Endothelial cell of umbilical vein (primary cell): ENCODE measurements around the gene SYT2. TPM values are rescaled to one million over a fixed set of nuclear protein-coding genes. Genes with fewer than 3 reads are reported as not detected.
"Not testable (repeated sequence)": the region's sequence is repeated elsewhere in the genome, so short reads cannot be mapped to it uniquely, and the experiment has no call there.

ENCODE experiments used
- BruUV-seq: library from RNA; stranded (reverse); fragments of 400-500 nt; replicated peaks from 2 replicates; lab custom pipeline; 2021; lab: Mats Ljungman, UMichigan
- CTCF ChIA-PET: fragments of 300-600, 350-600 bp; sonication (Branson Sonifier 250); formaldehyde crosslinking; loops from one replicate; lab custom pipeline; 2021; ENCODE audit warnings: antibody characterized with exemption, inconsistent platforms; lab: Charles Lee
- POLR2A ChIA-PET: fragments of 300-600, 350-600 bp; sonication (Branson Sonifier 250); formaldehyde crosslinking; loops from one replicate; lab custom pipeline; 2021; ENCODE audit warnings: antibody characterized with exemption, inconsistent platforms; lab: Charles Lee
- DNase-seq: peaks from one replicate; pipeline ENCODE4 v3.0.0-alpha.2; 2011; ENCODE audit warnings: low read depth, low spot score
- FAIRE-seq: peaks from 2 replicates; lab custom pipeline; 2011; peaks lifted over from hg19 to GRCh38; lab: Jason Lieb, UNC
- H2AFZ ChIP-seq: 2 replicates; pipeline ENCODE4 v1.6.0; 2012; ENCODE audit warnings: low read depth, low read length, control low read depth, inconsistent platforms
- H3K27ac ChIP-seq: 2 replicates; pipeline ENCODE4 v1.5.1; 2011; ENCODE audit warnings: low read depth, mild to moderate bottlenecking, control low read depth, low read length, moderate library complexity; ENCODE audit not compliant: insufficient read depth
- H3K27me3 ChIP-seq, 2 experiments: 2 replicates each; pipeline versions ENCODE4 v1.6.0 to v1.6.1; 2011; ENCODE audit warnings: low read length in 2 of 2, mixed read lengths in 1 of 2; ENCODE audit not compliant: control insufficient read depth in 2 of 2, insufficient read depth in 2 of 2
- H3K36me3 ChIP-seq, 2 experiments: 2 replicates in 1 of 2; 3 replicates in 1 of 2; pipeline ENCODE4 v1.5.1; 2011; ENCODE audit warnings: low read length in 2 of 2, mild to moderate bottlenecking in 1 of 2, moderate library complexity in 1 of 2; ENCODE audit not compliant: control insufficient read depth in 2 of 2, insufficient read depth in 2 of 2; ENCODE audit errors: extremely low read depth in 1 of 2
- H3K4me1 ChIP-seq: 3 replicates; pipeline ENCODE4 v1.5.1; 2011; ENCODE audit warnings: mild to moderate bottlenecking, low read length; ENCODE audit not compliant: control insufficient read depth, insufficient read depth; ENCODE audit errors: extremely low read depth
- H3K4me2 ChIP-seq: 2 replicates; pipeline ENCODE4 v1.6.1; 2011; ENCODE audit warnings: low read length, control low read depth, mixed read lengths; ENCODE audit not compliant: insufficient read depth
- H3K4me3 ChIP-seq, 3 experiments: fragments of 200-600 bp in 1 of 3; sonication (generic), shearing (Covaris generic) in 1 of 3; replicated peaks in 1 of 3; 2 replicates each; pipeline ENCODE4 v1.5.1; 2011 to 2016; ENCODE audit warnings: control low read depth in 3 of 3, low read length in 3 of 3, mild to moderate bottlenecking in 2 of 3, inconsistent platforms in 1 of 3, low read depth in 1 of 3, moderate library complexity in 1 of 3; ENCODE audit not compliant: insufficient read depth in 1 of 3
- H3K79me2 ChIP-seq: 2 replicates; pipeline ENCODE4 v1.6.0; 2012; ENCODE audit warnings: low read length, inconsistent platforms; ENCODE audit not compliant: control insufficient read depth, insufficient read depth
- H3K9ac ChIP-seq: replicated peaks from 2 replicates; pipeline ENCODE3; 2011; ENCODE audit warnings: low read length, control low read depth; ENCODE audit not compliant: insufficient read depth; ENCODE audit errors: extremely low read depth
- H3K9me1 ChIP-seq: replicated peaks from 3 replicates; pipeline ENCODE4 v1.6.0; 2011; ENCODE audit warnings: mild to moderate bottlenecking, low read length; ENCODE audit not compliant: control insufficient read depth, insufficient read depth; ENCODE audit errors: extremely low read depth
- H3K9me3 ChIP-seq: replicated peaks from 2 replicates; pipeline ENCODE4 v1.5.1; 2012; ENCODE audit warnings: low read length, inconsistent platforms; ENCODE audit not compliant: control insufficient read depth, insufficient read depth
- H4K20me1 ChIP-seq: replicated peaks from 2 replicates; pipeline ENCODE3; 2011; ENCODE audit warnings: mild to moderate bottlenecking, low read length; ENCODE audit not compliant: control insufficient read depth, insufficient read depth; ENCODE audit errors: extremely low read depth
- EZH2 ChIP-seq: IDR thresholded peaks from 2 replicates; pipeline ENCODE4 v1.6.1; 2012; ENCODE audit warnings: borderline replicate concordance, low read depth, mild to moderate bottlenecking, moderate library complexity, low read length, inconsistent platforms; ENCODE audit not compliant: severe bottlenecking
- GATA2 ChIP-seq: IDR thresholded peaks from 2 replicates; pipeline ENCODE4 v1.7.0; 2011; ENCODE audit warnings: low read depth, mild to moderate bottlenecking, moderate library complexity, mixed read lengths, low read length; ENCODE audit not compliant: insufficient read length, insufficient read depth
- POLR2A ChIP-seq: IDR thresholded peaks from 2 replicates; pipeline ENCODE4 v1.6.1; 2012; ENCODE audit warnings: low read depth, mild to moderate bottlenecking, control low read depth, low read length
- dilution Hi-C: fragments of 300-500 bp; cut with MboI; formaldehyde crosslinking; loops from one replicate; pipeline ENCODE4 v1.15.0; 2019; ENCODE audit warnings: low sequenced_read_pairs; ENCODE audit not compliant: extremely low pct_ligation_motif_present
- intact Hi-C: fragments of 100-400 bp; cut with micrococcal nuclease; formaldehyde crosslinking; loops from one replicate; pipeline ENCODE4 v1.10.0; 2022
- polyA plus RNA-seq, 4 experiments: library from polyadenylated mRNA; depleted of rRNA in 3 of 4; stranded (reverse) in 3 of 4; unstranded in 1 of 4; fragments of >200 nt; gene quantifications; 2 replicates each; pipeline versions ENCODE4 v1.2.1 to v1.2.3, GENCODE V29; 2011 to 2012; ENCODE audit warnings: missing spikeins in 1 of 4
- total RNA-seq: library from RNA; stranded (reverse); gene quantifications from 2 replicates; pipeline ENCODE4 v1.2.3, GENCODE V29; 2021
- TF ChIP-seq, protein P1 (sequence below), 2 donors: IDR thresholded peaks; 1 replicate in 1 of 2; 2 replicates in 1 of 2; pipeline ENCODE4 v1.5.1; 2011; ENCODE audit warnings: low read length in 2 of 2, mild to moderate bottlenecking in 2 of 2, moderate library complexity in 2 of 2, control low read depth in 1 of 2, inconsistent platforms in 1 of 2, low read depth in 1 of 2; ENCODE audit not compliant: insufficient read depth in 1 of 2; ENCODE audit errors: extremely low read depth in 1 of 2

Gene SYT2
- total and polyA plus RNA-seq, 2 donors (not counting 3 experiments of a cell fraction or from before 2014, with no cell fraction given) = not detected

DNA sequence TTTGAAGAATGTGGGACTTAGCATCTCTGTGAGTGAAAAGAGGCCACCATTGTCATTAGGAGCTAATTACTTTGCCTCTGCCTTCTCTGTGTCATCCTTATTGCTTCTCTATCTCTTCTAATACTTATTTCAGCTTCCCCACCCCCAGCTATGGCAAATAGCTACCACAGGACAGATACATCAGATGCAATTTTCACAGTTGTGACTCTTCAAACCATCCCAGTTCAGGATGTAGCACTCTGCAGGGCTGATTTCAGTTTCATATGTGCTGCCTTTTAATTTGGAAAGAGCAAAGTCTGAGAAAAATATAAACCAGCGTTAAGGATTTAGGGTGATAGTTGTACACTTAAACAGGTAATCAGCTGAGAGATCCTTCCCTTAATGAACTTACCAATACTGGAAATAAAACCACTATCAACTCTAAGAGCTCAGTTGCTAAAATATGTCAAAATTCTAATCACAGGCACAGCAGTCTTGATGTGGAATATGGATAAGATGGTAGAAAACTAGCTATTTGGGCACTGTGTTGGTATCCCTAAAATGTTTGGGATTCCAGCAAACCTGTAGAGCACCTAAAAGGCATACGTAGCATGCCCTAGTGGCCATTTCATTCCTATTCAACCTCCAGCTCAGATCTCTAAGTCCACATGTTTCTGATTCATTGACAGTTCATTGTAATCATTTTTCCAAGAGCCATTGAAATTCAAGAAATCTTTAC is 148.4 kb downstream of the SYT2 start:
- no peaks in the 10 kb centered on the region for H3K9me3 ChIP-seq
- no peak overlapping the region for H3K27ac ChIP-seq
- H4K20me1 ChIP-seq = no peaks in the 10 kb centered on the region
- TF ChIP-seq, protein P1, sequence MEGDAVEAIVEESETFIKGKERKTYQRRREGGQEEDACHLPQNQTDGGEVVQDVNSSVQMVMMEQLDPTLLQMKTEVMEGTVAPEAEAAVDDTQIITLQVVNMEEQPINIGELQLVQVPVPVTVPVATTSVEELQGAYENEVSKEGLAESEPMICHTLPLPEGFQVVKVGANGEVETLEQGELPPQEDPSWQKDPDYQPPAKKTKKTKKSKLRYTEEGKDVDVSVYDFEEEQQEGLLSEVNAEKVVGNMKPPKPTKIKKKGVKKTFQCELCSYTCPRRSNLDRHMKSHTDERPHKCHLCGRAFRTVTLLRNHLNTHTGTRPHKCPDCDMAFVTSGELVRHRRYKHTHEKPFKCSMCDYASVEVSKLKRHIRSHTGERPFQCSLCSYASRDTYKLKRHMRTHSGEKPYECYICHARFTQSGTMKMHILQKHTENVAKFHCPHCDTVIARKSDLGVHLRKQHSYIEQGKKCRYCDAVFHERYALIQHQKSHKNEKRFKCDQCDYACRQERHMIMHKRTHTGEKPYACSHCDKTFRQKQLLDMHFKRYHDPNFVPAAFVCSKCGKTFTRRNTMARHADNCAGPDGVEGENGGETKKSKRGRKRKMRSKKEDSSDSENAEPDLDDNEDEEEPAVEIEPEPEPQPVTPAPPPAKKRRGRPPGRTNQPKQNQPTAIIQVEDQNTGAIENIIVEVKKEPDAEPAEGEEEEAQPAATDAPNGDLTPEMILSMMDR (IDR thresholded peaks at IDR 0.05; ENCODE audit: extremely low read depth in 1 of 2, insufficient read depth in 1 of 2, low read depth in 1 of 2, low read length in 2 of 2) = peak in 1 of 2 donors; percentile 4
- TF ChIP-seq EZH2 = no peak
- no peaks in the 10 kb centered on the region for H3K27me3 ChIP-seq
- no peaks in the 10 kb centered on the region for H3K4me1 ChIP-seq
- FAIRE-seq (no peak), DNase-seq (no peak)
- ChIA-PET CTCF (interaction anchor here (0.8 to 3.6 kb wide), 7 partner anchors 10 to 159 kb away, joined by 3 to 15 read pairs (median 3); no protein-coding TSS in a partner anchor), POLR2A (no interaction called here)
- H3K9ac ChIP-seq = no peak overlapping the region
- H3K36me3 ChIP-seq = no peaks in the 10 kb centered on the region
- BruUV-seq = no TSS peak
- H2AFZ ChIP-seq = no peak overlapping the region
- dilution Hi-C loops (no loop called here), intact Hi-C loops (no loop called here)
- H3K4me3 ChIP-seq = no peak overlapping the region
- no peaks in the 10 kb centered on the region for H3K9me1 ChIP-seq
- no peaks in the 10 kb centered on the region for H3K79me2 ChIP-seq
- no peak overlapping the region for H3K4me2 ChIP-seq

DNA sequence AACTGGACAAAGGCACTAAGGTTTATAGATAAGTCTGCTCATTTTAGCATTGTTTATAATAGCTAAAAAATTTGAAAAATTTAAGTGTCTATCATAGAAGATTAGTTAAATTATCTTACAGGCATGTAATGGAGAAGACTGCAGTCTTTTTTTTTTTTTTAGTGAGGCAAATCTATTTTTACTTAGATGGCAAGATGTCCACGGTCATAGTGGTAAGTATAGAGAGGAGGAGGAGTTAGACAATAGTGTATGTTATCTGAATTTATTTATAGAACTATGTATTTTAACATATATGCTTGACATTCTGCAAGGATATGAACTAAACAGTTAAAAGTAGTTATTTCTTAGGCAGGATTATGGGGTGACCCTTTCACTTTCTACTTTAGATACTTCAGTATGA is 149.0 kb downstream of the SYT2 start:
- no peak overlapping the region for H3K9ac ChIP-seq
- H3K4me2 ChIP-seq = no peak overlapping the region
- H3K9me1 ChIP-seq = no peaks in the 10 kb centered on the region
- H3K27ac ChIP-seq = no peak overlapping the region
- no peaks in the 10 kb centered on the region for H4K20me1 ChIP-seq
- no peak for DNase-seq
- no peaks in the 10 kb centered on the region for H3K4me1 ChIP-seq
- TF ChIP-seq GATA2 (no peak), POLR2A (no peak)
- no peaks in the 10 kb centered on the region for H3K36me3 ChIP-seq
- CTCF ChIA-PET = interaction anchor here (2.1 to 3.6 kb wide), 3 partner anchors 11 to 39 kb away, joined by 7 to 15 read pairs (median 12); no protein-coding TSS in a partner anchor
- dilution Hi-C loops = no loop called here
- no peaks in the 10 kb centered on the region for H3K27me3 ChIP-seq
- POLR2A ChIA-PET = no interaction called here
- H3K4me3 ChIP-seq = no peak overlapping the region
- BruUV-seq = no TSS peak
- H2AFZ ChIP-seq = no peak overlapping the region
- H3K79me2 ChIP-seq = no peaks in the 10 kb centered on the region
- no peak for FAIRE-seq
- intact Hi-C loops = no loop called here
- H3K9me3 ChIP-seq = no peaks in the 10 kb centered on the region

DNA sequence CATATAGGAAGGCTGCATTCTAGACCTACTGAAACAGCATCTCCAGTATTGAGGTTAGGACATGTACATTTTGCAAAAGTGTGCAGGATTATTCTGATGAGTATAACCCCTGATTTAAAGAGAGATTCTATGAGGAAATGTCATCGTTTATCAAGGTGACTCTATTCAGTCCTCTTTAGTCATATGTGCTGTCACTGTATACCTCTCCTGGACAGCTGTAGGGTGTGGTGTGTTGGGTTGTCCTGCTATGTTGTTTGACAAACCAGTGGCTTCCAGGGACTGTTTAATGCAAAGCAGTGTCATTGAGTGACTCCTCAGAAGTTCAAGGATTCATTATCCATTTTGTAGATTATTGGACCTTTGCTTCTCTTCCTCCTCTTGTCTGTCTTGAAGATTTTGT is 152.6 kb downstream of the SYT2 start:
- H3K27ac ChIP-seq, H3K4me1 ChIP-seq, H2AFZ ChIP-seq, DNase-seq, H3K36me3 ChIP-seq, BruUV-seq, H3K4me2 ChIP-seq, H3K9me1 ChIP-seq, POLR2A ChIA-PET, dilution Hi-C loops, H3K27me3 ChIP-seq, H3K9me3 ChIP-seq, intact Hi-C loops, H3K4me3 ChIP-seq, FAIRE-seq, CTCF ChIA-PET, H3K79me2 ChIP-seq, H4K20me1 ChIP-seq, H3K9ac ChIP-seq: not testable (repeated sequence)
